HEK293 (cell line): ENCODE data around the gene MRPL48.

Experiments used
- HOXA7 ChIP-seq: sonication (generic); formaldehyde crosslinking; IDR thresholded peaks from 2 replicates; pipeline ENCODE4 v1.8.1; 2022; ENCODE audit warnings: missing genetic modification reagents, borderline replicate concordance
- ZFP37 ChIP-seq: fragments of 450-650 bp; formaldehyde crosslinking; IDR thresholded peaks from 2 replicates; pipeline ENCODE4 v1.5.1; 2016; ENCODE audit warnings: missing biosample characterization, missing genetic modification characterization
- ZNF274 ChIP-seq, 2 experiments: fragments of 200-500 bp in 1 of 2; fragments of 450-650 bp in 1 of 2; sonication (Bioruptor generic) in 1 of 2; formaldehyde crosslinking in 1 of 2; IDR thresholded peaks; 2 replicates each; pipeline versions ENCODE4 v1.5.1 to v1.6.1; 2014 to 2016; ENCODE audit warnings: borderline replicate concordance in 1 of 2, inconsistent platforms in 1 of 2, low read length in 1 of 2, missing biosample characterization in 1 of 2, missing genetic modification characterization in 1 of 2

GRCh38 chr11:73859671-73860070 is 72.0 kb downstream of the MRPL48 start:
- TF ChIP-seq ZFP37 (tag by site-specific recombination) (no peak), HOXA7 (CRISPR knock-in tag) (no peak), ZNF274 (IDR thresholded peaks at IDR 0.05; ENCODE audit: low read length) (no peak), ZNF274 (tag by site-specific recombination; IDR thresholded peaks at IDR 0.05; ENCODE audit: borderline replicate concordance) (no peak)
